Measurements from ENCODE around the gene TMEM108. TPM values are rescaled to one million over a fixed set of nuclear protein-coding genes. Genes with fewer than 3 reads are reported as not detected.
A peak's percentile ranks its signal among the peaks of the same experiment; 100 is the strongest.

Gene TMEM108
- polyA plus RNA-seq, 3 donors: not detected

DNA sequence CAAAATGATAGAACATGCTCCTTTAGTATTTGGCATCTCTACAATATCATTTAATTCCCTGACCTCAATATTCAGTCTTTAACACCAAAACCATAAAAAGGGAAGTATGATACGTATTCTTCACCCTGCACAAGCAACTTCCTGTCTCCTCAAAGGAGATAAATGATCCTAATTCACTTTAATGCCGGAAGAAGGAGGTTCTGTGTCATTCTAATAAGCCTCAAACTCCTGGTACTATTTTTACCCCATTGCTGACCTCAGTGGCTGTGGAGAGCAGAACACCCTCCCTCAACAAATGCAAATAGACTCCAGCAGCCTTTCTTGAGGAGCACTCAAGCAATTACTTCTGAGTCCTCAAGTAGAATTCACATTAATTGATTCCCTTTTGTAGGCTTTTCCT, 173.3 kb downstream of the TMEM108 start:
- H3K27ac Mint-ChIP-seq: peak overlapping the region in 1 of 7 donors; percentile 53
- Histone ChIP-seq H3K4me2 (replicated peaks; ENCODE audit: extremely low read depth, low read length, poor library complexity, severe bottlenecking) (no peak overlapping the region), H3K36me3 (replicated peaks in 1 of 2; ENCODE audit: control insufficient read depth in 1 of 2, insufficient read depth in 2 of 2, low read length in 2 of 2) (no peaks in the 10 kb centered on the region), H3K4me3 (replicated peaks in 1 of 3; ENCODE audit: low read depth in 2 of 3, low read length in 3 of 3) (no peak overlapping the region), H3K79me2 (ENCODE audit: insufficient read depth, low read length) (no peaks in the 10 kb centered on the region), H3K4me1 (ENCODE audit: control insufficient read depth in 1 of 2, insufficient read depth in 2 of 2, low read length in 2 of 2) (peaks cover 17 to 24% of the 10 kb centered on the region in 2 donors), H3K9ac (ENCODE audit: insufficient read depth, low read length, poor library complexity, severe bottlenecking) (no peak overlapping the region), H3K27me3 (ENCODE audit: control insufficient read depth in 2 of 2, insufficient read depth in 2 of 2, low read length in 2 of 2) (no peaks in the 10 kb centered on the region), H3K9me3 (replicated peaks in 1 of 2; ENCODE audit: control insufficient read depth in 1 of 2, insufficient read depth in 1 of 2, low read length in 2 of 2) (no peaks in the 10 kb centered on the region), H2AFZ (ENCODE audit: insufficient read depth, low read depth, low read length, poor library complexity, severe bottlenecking) (no peak overlapping the region), H4K20me1 (ENCODE audit: insufficient read depth, low read length) (no peaks in the 10 kb centered on the region), H3K27ac (ENCODE audit: low read depth in 1 of 2, low read length in 2 of 2) (no peak overlapping the region)
- WGBS (ENCODE audit: insufficient coverage): no CpG with 5 or more reads among the region's 2 CpGs
- TF ChIP-seq, protein P1, sequence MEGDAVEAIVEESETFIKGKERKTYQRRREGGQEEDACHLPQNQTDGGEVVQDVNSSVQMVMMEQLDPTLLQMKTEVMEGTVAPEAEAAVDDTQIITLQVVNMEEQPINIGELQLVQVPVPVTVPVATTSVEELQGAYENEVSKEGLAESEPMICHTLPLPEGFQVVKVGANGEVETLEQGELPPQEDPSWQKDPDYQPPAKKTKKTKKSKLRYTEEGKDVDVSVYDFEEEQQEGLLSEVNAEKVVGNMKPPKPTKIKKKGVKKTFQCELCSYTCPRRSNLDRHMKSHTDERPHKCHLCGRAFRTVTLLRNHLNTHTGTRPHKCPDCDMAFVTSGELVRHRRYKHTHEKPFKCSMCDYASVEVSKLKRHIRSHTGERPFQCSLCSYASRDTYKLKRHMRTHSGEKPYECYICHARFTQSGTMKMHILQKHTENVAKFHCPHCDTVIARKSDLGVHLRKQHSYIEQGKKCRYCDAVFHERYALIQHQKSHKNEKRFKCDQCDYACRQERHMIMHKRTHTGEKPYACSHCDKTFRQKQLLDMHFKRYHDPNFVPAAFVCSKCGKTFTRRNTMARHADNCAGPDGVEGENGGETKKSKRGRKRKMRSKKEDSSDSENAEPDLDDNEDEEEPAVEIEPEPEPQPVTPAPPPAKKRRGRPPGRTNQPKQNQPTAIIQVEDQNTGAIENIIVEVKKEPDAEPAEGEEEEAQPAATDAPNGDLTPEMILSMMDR (IDR thresholded peaks at IDR 0.05): no peak
- no peaks in the 10 kb centered on the region for H3K9me3 Mint-ChIP-seq
- H3K4me3 Mint-ChIP-seq: no peak overlapping the region
- no peaks in the 10 kb centered on the region for H3K27me3 Mint-ChIP-seq (ENCODE audit: low read depth in 3 of 3)
- H3K4me1 Mint-ChIP-seq: peaks cover 24% of the 10 kb centered on the region
- intact Hi-C loops (cut with micrococcal nuclease): no loop called here
- H3K36me3 Mint-ChIP-seq: no peaks in the 10 kb centered on the region
- peak; percentile 5 to 24 (median 11) for DNase-seq

DNA sequence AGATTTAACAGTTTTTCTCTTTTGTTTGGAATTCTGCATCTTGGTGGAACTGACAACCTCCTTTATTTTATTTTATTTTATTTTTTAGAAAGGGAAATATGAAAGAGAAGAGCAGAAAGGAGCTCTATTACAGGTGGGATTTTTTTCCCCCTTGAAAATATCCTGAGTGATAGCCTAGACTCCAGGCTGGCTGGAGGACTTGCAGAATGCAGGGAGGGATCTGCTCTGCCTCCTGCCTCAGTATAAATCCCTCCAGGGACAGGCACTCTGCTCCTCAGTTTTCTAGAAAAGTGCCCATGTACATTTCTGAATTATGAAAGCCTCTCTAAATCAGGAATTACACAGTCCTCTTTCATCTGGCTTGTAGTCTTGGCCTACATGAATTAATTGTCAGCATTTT, 173.7 kb downstream of the TMEM108 start:
- Histone ChIP-seq H3K36me3 (replicated peaks in 1 of 2; ENCODE audit: control insufficient read depth in 1 of 2, insufficient read depth in 2 of 2, low read length in 2 of 2) (no peaks in the 10 kb centered on the region), H4K20me1 (ENCODE audit: insufficient read depth, low read length) (no peaks in the 10 kb centered on the region), H3K4me2 (replicated peaks; ENCODE audit: extremely low read depth, low read length, poor library complexity, severe bottlenecking) (no peak overlapping the region), H3K4me3 (replicated peaks in 1 of 3; ENCODE audit: low read depth in 2 of 3, low read length in 3 of 3) (no peak overlapping the region), H3K4me1 (ENCODE audit: control insufficient read depth in 1 of 2, insufficient read depth in 2 of 2, low read length in 2 of 2) (peaks cover 17 to 24% of the 10 kb centered on the region in 2 donors), H3K27me3 (ENCODE audit: control insufficient read depth in 2 of 2, insufficient read depth in 2 of 2, low read length in 2 of 2) (no peaks in the 10 kb centered on the region), H2AFZ (ENCODE audit: insufficient read depth, low read depth, low read length, poor library complexity, severe bottlenecking) (no peak overlapping the region), H3K79me2 (ENCODE audit: insufficient read depth, low read length) (no peaks in the 10 kb centered on the region), H3K9me3 (replicated peaks in 1 of 2; ENCODE audit: control insufficient read depth in 1 of 2, insufficient read depth in 1 of 2, low read length in 2 of 2) (no peaks in the 10 kb centered on the region), H3K9ac (ENCODE audit: insufficient read depth, low read length, poor library complexity, severe bottlenecking) (no peak overlapping the region), H3K27ac (ENCODE audit: low read depth in 1 of 2, low read length in 2 of 2) (no peak overlapping the region)
- no peak overlapping the region for H3K27ac Mint-ChIP-seq
- H3K9me3 Mint-ChIP-seq: no peaks in the 10 kb centered on the region
- no peaks in the 10 kb centered on the region for H3K27me3 Mint-ChIP-seq (ENCODE audit: low read depth in 3 of 3)
- intact Hi-C loops (cut with micrococcal nuclease): no loop called here
- no peaks in the 10 kb centered on the region for H3K36me3 Mint-ChIP-seq
- TF ChIP-seq, protein P1 (IDR thresholded peaks at IDR 0.05): no peak
- H3K4me1 Mint-ChIP-seq: peaks cover 24% of the 10 kb centered on the region
- no peak for DNase-seq
- no peak overlapping the region for H3K4me3 Mint-ChIP-seq

Data from CD14-positive monocyte (primary cell).